ENCODE data around the gene SAMD4B. TPM values are rescaled to one million over a fixed set of nuclear protein-coding genes. Genes with fewer than 3 reads are reported as not detected.
A peak's percentile ranks its signal among the peaks of the same experiment; 100 is the strongest.

The SAMD4B gene
- total and polyA plus RNA-seq, 9 of the 15 experiments (the other 6 are each of a cell fraction or from before 2014, with no cell fraction given), result 3.4 to 90.5 (median 38.0) TPM

DNA sequence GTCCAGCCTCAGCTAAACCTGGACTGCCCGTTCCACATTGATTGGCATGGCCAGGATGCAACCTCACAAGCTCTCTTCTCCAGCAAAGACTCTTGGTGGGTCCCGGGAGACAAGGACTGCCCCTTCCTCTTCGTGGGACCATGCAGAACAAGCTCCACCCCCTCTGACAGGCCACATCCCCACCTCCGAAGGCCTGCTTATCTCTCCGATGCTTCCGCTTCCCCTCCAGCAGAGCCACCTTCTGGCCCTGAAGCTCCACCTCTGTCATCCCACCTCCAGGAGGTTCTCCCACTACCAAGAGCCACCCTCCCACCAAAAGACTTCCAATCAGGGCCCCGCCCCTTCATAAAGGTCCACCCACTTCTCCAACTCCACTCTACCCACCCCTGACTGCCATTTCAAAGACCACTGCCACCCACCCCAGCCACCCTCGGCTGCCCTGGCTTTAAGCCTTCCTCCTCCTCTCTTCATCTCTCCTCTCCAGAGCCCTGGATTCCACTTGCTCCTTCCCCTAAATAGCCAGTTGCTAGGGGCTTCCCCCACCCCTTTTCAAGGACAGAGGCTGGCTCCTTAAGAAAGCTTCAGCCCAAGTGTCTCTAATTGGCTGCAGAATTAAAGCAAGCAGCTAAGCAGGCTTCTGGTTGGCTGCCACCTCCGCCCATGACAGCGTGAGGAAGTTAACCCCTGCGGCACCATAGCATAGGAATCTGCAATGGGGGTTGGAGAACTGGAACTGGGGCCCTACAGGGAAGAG, 31.5 kb upstream of the SAMD4B start (continued):
- TF ChIP-seq ZNF318 (IDR thresholded peaks at IDR 0.05; ENCODE audit: borderline replicate concordance in 1 of 2, low read depth in 1 of 2) (no peak), ZNF512 (tag; IDR thresholded peaks at IDR 0.05) (no peak), HLTF (IDR thresholded peaks at IDR 0.05) (peak; percentile 83; the same call in 1 of the 2 replicates), IRF2 (CRISPR knock-in tag; IDR thresholded peaks at IDR 0.05) (no peak), SMARCA4 (IDR thresholded peaks at IDR 0.05) (peak; percentile 57; the same call in 1 of the 2 replicates), SRF (CRISPR knock-in tag; IDR thresholded peaks at IDR 0.05) (no peak), CREM (IDR thresholded peaks at IDR 0.05; ENCODE audit: low read depth) (peak; percentile 48; the same call in 1 of the 2 replicates), RBFOX2 (IDR thresholded peaks at IDR 0.05; ENCODE audit: low read depth, low read length) (peak; percentile 62), CAMTA2 (CRISPR knock-in tag; conservative IDR thresholded peaks at IDR 0.05) (no peak), SOX6 (IDR thresholded peaks at IDR 0.05) (no peak), CBX5 (IDR thresholded peaks at IDR 0.05; ENCODE audit: borderline replicate concordance, low read depth) (no peak), POLR2AphosphoS5 (IDR thresholded peaks at IDR 0.05; ENCODE audit: control insufficient read depth, insufficient read depth, low read depth, low read length) (0 out of 2 replicates have a peak, but pooled peaks have one; percentile 21)
- TF ChIP-seq, protein P1, sequence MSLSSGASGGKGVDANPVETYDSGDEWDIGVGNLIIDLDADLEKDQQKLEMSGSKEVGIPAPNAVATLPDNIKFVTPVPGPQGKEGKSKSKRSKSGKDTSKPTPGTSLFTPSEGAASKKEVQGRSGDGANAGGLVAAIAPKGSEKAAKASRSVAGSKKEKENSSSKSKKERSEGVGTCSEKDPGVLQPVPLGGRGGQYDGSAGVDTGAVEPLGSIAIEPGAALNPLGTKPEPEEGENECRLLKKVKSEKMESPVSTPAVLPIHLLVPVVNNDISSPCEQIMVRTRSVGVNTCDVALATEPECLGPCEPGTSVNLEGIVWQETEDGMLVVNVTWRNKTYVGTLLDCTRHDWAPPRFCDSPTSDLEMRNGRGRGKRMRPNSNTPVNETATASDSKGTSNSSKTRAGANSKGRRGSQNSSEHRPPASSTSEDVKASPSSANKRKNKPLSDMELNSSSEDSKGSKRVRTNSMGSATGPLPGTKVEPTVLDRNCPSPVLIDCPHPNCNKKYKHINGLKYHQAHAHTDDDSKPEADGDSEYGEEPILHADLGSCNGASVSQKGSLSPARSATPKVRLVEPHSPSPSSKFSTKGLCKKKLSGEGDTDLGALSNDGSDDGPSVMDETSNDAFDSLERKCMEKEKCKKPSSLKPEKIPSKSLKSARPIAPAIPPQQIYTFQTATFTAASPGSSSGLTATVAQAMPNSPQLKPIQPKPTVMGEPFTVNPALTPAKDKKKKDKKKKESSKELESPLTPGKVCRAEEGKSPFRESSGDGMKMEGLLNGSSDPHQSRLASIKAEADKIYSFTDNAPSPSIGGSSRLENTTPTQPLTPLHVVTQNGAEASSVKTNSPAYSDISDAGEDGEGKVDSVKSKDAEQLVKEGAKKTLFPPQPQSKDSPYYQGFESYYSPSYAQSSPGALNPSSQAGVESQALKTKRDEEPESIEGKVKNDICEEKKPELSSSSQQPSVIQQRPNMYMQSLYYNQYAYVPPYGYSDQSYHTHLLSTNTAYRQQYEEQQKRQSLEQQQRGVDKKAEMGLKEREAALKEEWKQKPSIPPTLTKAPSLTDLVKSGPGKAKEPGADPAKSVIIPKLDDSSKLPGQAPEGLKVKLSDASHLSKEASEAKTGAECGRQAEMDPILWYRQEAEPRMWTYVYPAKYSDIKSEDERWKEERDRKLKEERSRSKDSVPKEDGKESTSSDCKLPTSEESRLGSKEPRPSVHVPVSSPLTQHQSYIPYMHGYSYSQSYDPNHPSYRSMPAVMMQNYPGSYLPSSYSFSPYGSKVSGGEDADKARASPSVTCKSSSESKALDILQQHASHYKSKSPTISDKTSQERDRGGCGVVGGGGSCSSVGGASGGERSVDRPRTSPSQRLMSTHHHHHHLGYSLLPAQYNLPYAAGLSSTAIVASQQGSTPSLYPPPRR (CRISPR knock-in tag; IDR thresholded peaks at IDR 0.05; ENCODE audit: borderline replicate concordance), result no peak

Data from K562 (cell line).